Esophagus muscularis mucosa (tissue), 3 donors: ENCODE measurements around the gene FBP1.

Experiments used
- POLR2A ChIP-seq: fragments of 450-650 bp; IDR thresholded peaks from one replicate; pipeline ENCODE4 v1.6.1; 2017; ENCODE audit warnings: antibody characterized with exemption, moderate library complexity, mild to moderate bottlenecking, low read depth
- POLR2AphosphoS5 ChIP-seq, 2 donors: sonication (generic); formaldehyde crosslinking; IDR thresholded peaks; one replicate each; pipeline ENCODE4 v1.6.1; 2017; ENCODE audit warnings: antibody characterized with exemption in 2 of 2
- TF ChIP-seq, protein P1 (sequence below), 3 experiments: fragments of 200-600 bp in 2 of 3; fragments of 450-650 bp in 1 of 3; sonication (generic) in 2 of 3; IDR thresholded peaks; one replicate each; pipeline ENCODE4 v1.5.1; 2017 to 2019; ENCODE audit warnings: antibody characterized with exemption in 3 of 3, mild to moderate bottlenecking in 2 of 3, moderate library complexity in 1 of 3

DNA sequence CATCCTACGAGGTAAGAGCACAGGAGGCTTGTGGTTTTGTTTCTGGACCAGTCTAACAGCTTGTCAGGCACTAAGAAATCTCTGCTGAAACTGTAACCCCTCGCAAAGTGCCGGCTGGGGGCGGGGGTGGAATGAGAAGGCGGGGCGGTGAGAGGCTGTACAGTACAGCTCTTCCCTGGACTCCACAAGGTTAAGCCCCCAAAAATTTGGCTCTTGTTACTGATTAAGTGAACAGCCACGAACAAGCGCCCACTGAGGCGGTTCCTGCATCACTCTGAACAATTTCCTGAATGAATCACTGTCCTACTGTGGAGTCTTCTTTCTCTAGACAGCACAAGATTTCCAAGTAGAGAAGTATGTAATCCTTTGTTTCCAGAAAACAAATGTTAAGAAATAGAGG is 52.5 kb downstream of the FBP1 start:
- TF ChIP-seq POLR2AphosphoS5 (IDR thresholded peaks at IDR 0.05) (no peak), POLR2A (no peak)
- TF ChIP-seq, protein P1, sequence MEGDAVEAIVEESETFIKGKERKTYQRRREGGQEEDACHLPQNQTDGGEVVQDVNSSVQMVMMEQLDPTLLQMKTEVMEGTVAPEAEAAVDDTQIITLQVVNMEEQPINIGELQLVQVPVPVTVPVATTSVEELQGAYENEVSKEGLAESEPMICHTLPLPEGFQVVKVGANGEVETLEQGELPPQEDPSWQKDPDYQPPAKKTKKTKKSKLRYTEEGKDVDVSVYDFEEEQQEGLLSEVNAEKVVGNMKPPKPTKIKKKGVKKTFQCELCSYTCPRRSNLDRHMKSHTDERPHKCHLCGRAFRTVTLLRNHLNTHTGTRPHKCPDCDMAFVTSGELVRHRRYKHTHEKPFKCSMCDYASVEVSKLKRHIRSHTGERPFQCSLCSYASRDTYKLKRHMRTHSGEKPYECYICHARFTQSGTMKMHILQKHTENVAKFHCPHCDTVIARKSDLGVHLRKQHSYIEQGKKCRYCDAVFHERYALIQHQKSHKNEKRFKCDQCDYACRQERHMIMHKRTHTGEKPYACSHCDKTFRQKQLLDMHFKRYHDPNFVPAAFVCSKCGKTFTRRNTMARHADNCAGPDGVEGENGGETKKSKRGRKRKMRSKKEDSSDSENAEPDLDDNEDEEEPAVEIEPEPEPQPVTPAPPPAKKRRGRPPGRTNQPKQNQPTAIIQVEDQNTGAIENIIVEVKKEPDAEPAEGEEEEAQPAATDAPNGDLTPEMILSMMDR (IDR thresholded peaks at IDR 0.05) = no peak
